Colonic mucosa (tissue), 4 donors: ENCODE data around the gene ZACN. TPM values are rescaled to one million over a fixed set of nuclear protein-coding genes. Genes with fewer than 3 reads are reported as not detected.

Experiments
- DNase-seq: peaks from one replicate; pipeline ENCODE4 v3.0.0-alpha.2; 2020
- H3K27ac ChIP-seq: fragments of 200-600 bp; one replicate; pipeline ENCODE4 v1.8.0; 2021
- H3K27me3 ChIP-seq: fragments of 200-600 bp; one replicate; pipeline ENCODE4 v1.8.0; 2021
- H3K36me3 ChIP-seq: fragments of 200-600 bp; one replicate; pipeline ENCODE4 v1.8.0; 2021
- H3K4me1 ChIP-seq: fragments of 200-600 bp; one replicate; pipeline ENCODE4 v1.8.0; 2021; ENCODE audit warnings: mild to moderate bottlenecking
- H3K4me3 ChIP-seq: fragments of 200-600 bp; one replicate; pipeline ENCODE4 v1.8.0; 2021
- H3K9ac ChIP-seq, 2 donors: one replicate each; pipeline ENCODE4 v1.7.0; 2013; ENCODE audit warnings: control low read depth in 2 of 2, low read depth in 2 of 2, low read length in 2 of 2
- H3K9me3 ChIP-seq: fragments of 200-600 bp; one replicate; pipeline ENCODE4 v1.8.0; 2021
- CTCF ChIP-seq: fragments of 200-600 bp; IDR thresholded peaks from one replicate; pipeline ENCODE4 v1.8.0; 2022; ENCODE audit warnings: antibody characterized with exemption, mild to moderate bottlenecking
- intact Hi-C: fragments of 100-400 bp; cut with DNase I; formaldehyde crosslinking; loops from one replicate; pipeline ENCODE4 v1.14.1; 2022
- total RNA-seq, 2 donors: library from RNA; stranded (reverse); fragmentation: NEBNext Ultra II Directional in 1 of 2; extraction: Animal tissue kit (Norgen Biotek cat#: 25700) in 1 of 2; gene quantifications; one replicate each; pipeline ENCODE4 v1.2.1, GENCODE V29; 2021
- donor health status: healthy.
- donor health status: DM: no; HTN: no; CAD: no.
- donor health status: DM: no; HTN: no; CAD: no.

The ZACN gene
- total RNA-seq, 2 donors from 2014 or later: not detected

GRCh38 chr17:76123749-76124581 is 45.0 kb downstream of the ZACN start:
- intact Hi-C loops: loop anchor here (5.0 kb wide), 1 partner anchor 58 kb away; no protein-coding TSS in a partner anchor
- Histone ChIP-seq H3K4me1 (no peaks in the 10 kb centered on the region), H3K9me3 (no peaks in the 10 kb centered on the region), H3K36me3 (no peaks in the 10 kb centered on the region), H3K27me3 (no peaks in the 10 kb centered on the region), H3K27ac (no peak overlapping the region), H3K9ac (no peak overlapping the region), H3K4me3 (no peak overlapping the region)
- DNase-seq: no peak
- no peak for TF ChIP-seq CTCF

DNA sequence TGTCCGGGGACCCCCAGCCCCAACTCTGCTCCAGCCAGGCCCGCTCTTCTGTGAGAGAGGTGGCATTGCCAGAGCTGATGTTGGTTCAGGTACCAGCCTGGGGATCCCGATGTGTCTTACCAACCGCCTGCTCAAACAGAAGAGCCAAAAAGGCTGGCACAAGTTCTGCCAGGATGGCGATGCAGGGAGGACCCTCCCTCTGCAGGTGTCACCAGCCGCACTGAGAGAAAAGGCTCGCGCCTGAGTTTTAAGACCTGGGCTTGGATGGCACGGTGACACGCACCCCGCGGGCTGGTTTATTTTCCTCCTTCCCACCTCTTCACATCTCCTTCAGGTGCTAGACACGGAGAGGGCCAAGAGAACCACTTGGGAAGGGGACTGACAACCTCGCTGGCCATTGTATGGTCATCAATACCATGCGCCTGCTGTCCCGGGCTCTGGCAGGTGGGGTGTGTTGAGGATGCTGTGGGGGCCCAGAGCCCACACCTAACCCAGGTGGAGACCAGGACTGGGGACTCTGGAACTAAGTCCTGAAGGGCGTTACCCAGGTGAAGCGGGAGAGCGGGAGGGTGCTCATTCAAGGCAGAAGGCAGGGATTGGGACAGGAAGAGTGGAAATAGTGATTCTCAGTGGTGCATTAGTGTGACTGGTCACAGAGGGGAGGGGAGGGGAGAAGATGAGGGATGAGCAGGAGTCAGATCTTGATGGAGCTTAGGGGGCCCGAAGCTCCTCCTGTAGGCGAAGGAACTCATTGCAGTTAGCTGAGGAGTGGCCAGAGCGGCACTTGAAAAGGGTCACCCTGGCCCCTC is 45.8 kb downstream of the ZACN start:
- no peaks in the 10 kb centered on the region for H3K9me3 ChIP-seq
- no peak overlapping the region for H3K4me3 ChIP-seq
- H3K36me3 ChIP-seq: no peaks in the 10 kb centered on the region
- intact Hi-C loops: loop anchor here (5.0 kb wide), 1 partner anchor 58 kb away; no protein-coding TSS in a partner anchor
- DNase-seq: no peak
- H3K9ac ChIP-seq: no peak overlapping the region
- H3K4me1 ChIP-seq: no peaks in the 10 kb centered on the region
- no peak for TF ChIP-seq CTCF
- H3K27me3 ChIP-seq: no peaks in the 10 kb centered on the region
- H3K27ac ChIP-seq: no peak overlapping the region

GRCh38 chr17:76125391-76125675 is 46.4 kb downstream of the ZACN start:
- H3K36me3 ChIP-seq: no peaks in the 10 kb centered on the region
- no peaks in the 10 kb centered on the region for H3K4me1 ChIP-seq
- H3K9ac ChIP-seq: no peak overlapping the region
- intact Hi-C loops: no loop called here
- H3K27me3 ChIP-seq: no peaks in the 10 kb centered on the region
- H3K4me3 ChIP-seq: no peak overlapping the region
- no peaks in the 10 kb centered on the region for H3K9me3 ChIP-seq
- TF ChIP-seq CTCF: no peak
- H3K27ac ChIP-seq: no peak overlapping the region
- no peak for DNase-seq

DNA sequence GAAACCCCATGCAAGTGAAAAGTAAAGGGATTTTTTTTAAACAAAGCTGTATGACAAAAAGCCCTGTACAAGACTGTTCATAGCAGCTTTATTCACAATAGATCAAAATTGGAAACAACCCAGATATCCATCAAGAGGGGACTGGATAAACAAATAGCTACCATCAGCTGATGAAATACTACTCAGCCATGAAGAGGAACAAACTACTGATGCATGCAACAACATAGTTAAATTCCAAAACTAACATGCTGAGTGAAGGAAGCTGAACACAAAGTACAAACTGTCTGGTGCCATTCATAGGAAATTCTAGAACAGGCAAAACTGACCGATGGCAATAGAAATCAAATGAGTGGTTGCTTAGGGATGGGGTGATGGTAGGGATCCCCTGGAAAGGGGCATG is 46.9 kb downstream of the ZACN start:
- Histone ChIP-seq H3K27me3 (no peaks in the 10 kb centered on the region), H3K36me3 (no peaks in the 10 kb centered on the region), H3K27ac (no peak overlapping the region), H3K9ac (no peak overlapping the region), H3K9me3 (no peaks in the 10 kb centered on the region), H3K4me3 (no peak overlapping the region), H3K4me1 (no peaks in the 10 kb centered on the region)
- TF ChIP-seq CTCF: no peak
- no peak for DNase-seq
- intact Hi-C loops: no loop called here

- Histone ChIP-seq H3K4me1 (no peaks in the 10 kb centered on the region), H3K9ac (no peak overlapping the region), H3K36me3 (no peaks in the 10 kb centered on the region), H3K27me3 (no peaks in the 10 kb centered on the region), H3K4me3 (no peak overlapping the region), H3K27ac (no peak overlapping the region), H3K9me3 (no peaks in the 10 kb centered on the region)
- TF ChIP-seq CTCF: no peak
- intact Hi-C loops: no loop called here
- no peak for DNase-seq
These were observed 51.5 kb downstream of the ZACN start for GRCh38 chr17:76130473-76130872.
